Adipose tissue (tissue), 3 donors: ENCODE results near the gene PEPD. TPM values are rescaled to one million over a fixed set of nuclear protein-coding genes. Genes with fewer than 3 reads are reported as not detected.

Experiments used
- H3K27ac ChIP-seq: one replicate; pipeline ENCODE4 v1.5.1; 2013; ENCODE audit warnings: low read depth, low read length
- WGBS, 3 donors: extraction: QIAGEN DNeasy Blood & Tissue Kit; methylation state at CpG; one replicate each; pipeline ENCODE4 v1.1.7; 2013; 5-methylcytosine and 5-hydroxymethylcytosine counted together
- polyA plus RNA-seq, 3 donors: library from polyadenylated mRNA; stranded (reverse); fragments of 200-250 nt; gene quantifications; one replicate each; pipeline ENCODE4 v1.2.3, GENCODE V29; 2013
- donor health status: healthy with polysubstance abuse.
- donor health status: Bipolar disorder and iron deficiency.
- donor health status: healthy.

The PEPD gene
- polyA plus RNA-seq, 3 donors: 23.5 to 129 (median 79.8) TPM

GRCh38 chr19:33426621-33427361, 94.8 kb downstream of the PEPD start:
- 82 to 85% (median 83%) methylated on average over 24 of the region's 24 CpGs for WGBS, 3 donors
- H3K27ac ChIP-seq: no peak overlapping the region

GRCh38 chr19:33424181-33424580, 97.4 kb downstream of the PEPD start:
- no peak overlapping the region for H3K27ac ChIP-seq
- 82 to 97% (median 95%) methylated on average over 8 of the region's 8 CpGs for WGBS, 3 donors

GRCh38 chr19:33422369-33423180, 99.0 kb downstream of the PEPD start:
- 93 to 96% (median 94%) methylated on average over 3 of the region's 3 CpGs for WGBS, 3 donors
- H3K27ac ChIP-seq: no peak overlapping the region

GRCh38 chr19:33421368-33421767, 100.2 kb downstream of the PEPD start:
- no peak overlapping the region for H3K27ac ChIP-seq
- WGBS, 3 donors: 92 to 97% (median 97%) methylated on average over 7 of the region's 7 CpGs

- H3K27ac ChIP-seq: no peak overlapping the region
- 80 to 95% (median 92%) methylated on average over 9 of the region's 9 CpGs for WGBS, 3 donors
These were observed 100.8 kb downstream of the PEPD start for GRCh38 chr19:33420821-33421220.

GRCh38 chr19:33419788-33420130, 101.8 kb downstream of the PEPD start:
- no peak overlapping the region for H3K27ac ChIP-seq
- 51 to 68% (median 67%) methylated on average over 6 of the region's 6 CpGs for WGBS, 3 donors

- H3K27ac ChIP-seq: no peak overlapping the region
- WGBS, 3 donors: 85 to 88% (median 88%) methylated on average over 20 of the region's 20 CpGs
These were observed 102.5 kb downstream of the PEPD start for GRCh38 chr19:33418871-33419787.

- WGBS, 3 donors: 88 to 91% (median 90%) methylated on average over 12 of the region's 12 CpGs
- H3K27ac ChIP-seq: no peak overlapping the region
These were observed 103.1 kb downstream of the PEPD start for GRCh38 chr19:33418461-33418860.

GRCh38 chr19:33417751-33418150, 103.8 kb downstream of the PEPD start:
- WGBS, 3 donors: 92 to 96% (median 93%) methylated on average over 14 of the region's 14 CpGs
- no peak overlapping the region for H3K27ac ChIP-seq

GRCh38 chr19:33416307-33417215, 105.0 kb downstream of the PEPD start:
- H3K27ac ChIP-seq: no peak overlapping the region
- 40 to 42% (median 41%) methylated on average over 27 of the region's 27 CpGs for WGBS, 3 donors

GRCh38 chr19:33414667-33415605, 106.7 kb downstream of the PEPD start:
- 90 to 94% (median 91%) methylated on average over 32 of the region's 32 CpGs for WGBS, 3 donors
- H3K27ac ChIP-seq: no peak overlapping the region

- no peak overlapping the region for H3K27ac ChIP-seq
- WGBS, 3 donors: 88 to 90% (median 88%) methylated on average over 23 to 25 of the region's 25 CpGs
These were observed 107.5 kb downstream of the PEPD start for GRCh38 chr19:33413868-33414666.

- H3K27ac ChIP-seq: no peak overlapping the region
- WGBS, 3 donors: 93 to 96% (median 96%) methylated on average over 13 of the region's 13 CpGs
These were observed 108.2 kb downstream of the PEPD start for GRCh38 chr19:33413426-33413725.

GRCh38 chr19:33412601-33413425, 108.8 kb downstream of the PEPD start:
- no peak overlapping the region for H3K27ac ChIP-seq
- WGBS, 3 donors: 81 to 93% (median 87%) methylated on average over 17 to 18 of the region's 18 CpGs

- WGBS, 3 donors: 88 to 92% (median 89%) methylated on average over 20 of the region's 20 CpGs
- H3K27ac ChIP-seq: no peak overlapping the region
These were observed 109.9 kb downstream of the PEPD start for GRCh38 chr19:33411621-33412180.
